HEK293 (cell line): Measurements from ENCODE around the gene CIP2A.

Experiments used
- CTCF ChIA-PET: fragments of 350-600 bp; formaldehyde crosslinking; extraction: SDS; loops from one replicate; lab custom pipeline; 2021; ENCODE audit warnings: antibody characterized with exemption; lab: Yijun Ruan, JAX
- POLR2A ChIA-PET: fragments of 300-600 bp; formaldehyde crosslinking; extraction: SDS; loops from one replicate; lab custom pipeline; 2020; ENCODE audit warnings: antibody characterized with exemption, inconsistent platforms; lab: Yijun Ruan, JAX
- H3K27ac ChIP-seq: fragments of 200-500 bp; sonication (Bioruptor generic); 2 replicates; pipeline ENCODE4 v1.5.1; 2014; ENCODE audit warnings: low read depth, low read length, control low read depth, inconsistent platforms; ENCODE audit errors: extremely low read depth
- H3K36me3 ChIP-seq, 2 experiments: fragments of 200-500 bp in 1 of 2; sonication (Bioruptor generic) in 1 of 2; 1 replicate in 1 of 2; 2 replicates in 1 of 2; pipeline ENCODE4 v1.5.1; 2014 to 2017; ENCODE audit warnings: inconsistent platforms in 2 of 2, low read length in 2 of 2; ENCODE audit not compliant: control insufficient read depth in 2 of 2, insufficient read depth in 1 of 2
- H3K4me1 ChIP-seq: fragments of 200-500 bp; sonication (Bioruptor generic); 2 replicates; pipeline ENCODE4 v1.5.1; 2014; ENCODE audit warnings: mild to moderate bottlenecking, low read length, inconsistent platforms; ENCODE audit not compliant: control insufficient read depth, insufficient read depth
- H3K4me3 ChIP-seq: 2 replicates; pipeline ENCODE4 v1.5.1; 2011; ENCODE audit warnings: low read depth, mild to moderate bottlenecking, control low read depth, low read length, moderate library complexity
- H3K9me3 ChIP-seq: fragments of 200-500 bp; sonication (Bioruptor generic); 2 replicates; pipeline ENCODE4 v1.5.1; 2014; ENCODE audit warnings: low read depth, low read length, inconsistent platforms; ENCODE audit not compliant: control insufficient read depth, insufficient read depth
- BCL11A ChIP-seq: fragments of 450-650 bp; formaldehyde crosslinking; IDR thresholded peaks from 2 replicates; pipeline ENCODE4 v1.5.1; 2016; ENCODE audit warnings: low read depth, missing biosample characterization, missing genetic modification characterization
- PRDM1 ChIP-seq: fragments of 450-650 bp; formaldehyde crosslinking; IDR thresholded peaks from 2 replicates; pipeline ENCODE4; 2016; ENCODE audit warnings: missing biosample characterization, missing genetic modification characterization
- REPIN1 ChIP-seq: fragments of 450-650 bp; formaldehyde crosslinking; IDR thresholded peaks from 2 replicates; pipeline ENCODE4 v1.5.1; 2017; ENCODE audit warnings: missing biosample characterization, missing genetic modification characterization, low read depth
- SALL2 ChIP-seq: fragments of 450-650 bp; formaldehyde crosslinking; IDR thresholded peaks from 2 replicates; pipeline ENCODE4 v1.5.0; 2017; ENCODE audit warnings: missing biosample characterization, mild to moderate bottlenecking, missing genetic modification characterization, borderline replicate concordance
- SP2 ChIP-seq: fragments of 450-650 bp; formaldehyde crosslinking; IDR thresholded peaks from 2 replicates; pipeline ENCODE4 v1.5.1; 2016; ENCODE audit warnings: missing biosample characterization, missing genetic modification characterization
- YY2 ChIP-seq: fragments of 450-650 bp; formaldehyde crosslinking; IDR thresholded peaks from 2 replicates; pipeline ENCODE4 v1.5.1; 2016; ENCODE audit warnings: missing biosample characterization, missing genetic modification characterization
- ZBTB17 ChIP-seq: fragments of 450-650 bp; formaldehyde crosslinking; IDR thresholded peaks from 2 replicates; pipeline ENCODE4 v1.5.1; 2016; ENCODE audit warnings: missing biosample characterization, missing genetic modification characterization
- ZFHX2 ChIP-seq: fragments of 450-650 bp; formaldehyde crosslinking; conservative IDR thresholded peaks from 2 replicates; pipeline ENCODE4 v1.5.1; 2016; ENCODE audit warnings: missing biosample characterization, missing genetic modification characterization
- ZNF16 ChIP-seq: fragments of 450-650 bp; formaldehyde crosslinking; IDR thresholded peaks from 2 replicates; pipeline ENCODE4 v1.5.1; 2016; ENCODE audit warnings: low read depth, missing biosample characterization, missing genetic modification characterization
- ZNF169 ChIP-seq: fragments of 450-650 bp; formaldehyde crosslinking; IDR thresholded peaks from 2 replicates; pipeline ENCODE4 v1.5.1; 2016; ENCODE audit warnings: missing biosample characterization, missing genetic modification characterization
- ZNF223 ChIP-seq: fragments of 450-650 bp; formaldehyde crosslinking; IDR thresholded peaks from 2 replicates; pipeline ENCODE4 v1.5.1; 2016; ENCODE audit warnings: missing biosample characterization, missing genetic modification characterization
- ZNF302 ChIP-seq: fragments of 450-650 bp; formaldehyde crosslinking; IDR thresholded peaks from 2 replicates; pipeline ENCODE4 v1.5.1; 2016; ENCODE audit warnings: missing biosample characterization, missing genetic modification characterization, low read depth
- ZNF341 ChIP-seq: fragments of 450-650 bp; formaldehyde crosslinking; IDR thresholded peaks from 2 replicates; pipeline ENCODE4; 2016; ENCODE audit warnings: low read depth, missing biosample characterization, missing genetic modification characterization
- ZNF350 ChIP-seq: fragments of 450-650 bp; formaldehyde crosslinking; IDR thresholded peaks from 2 replicates; pipeline ENCODE4 v1.5.0; 2017; ENCODE audit warnings: missing biosample characterization, mild to moderate bottlenecking, missing genetic modification characterization
- ZNF366 ChIP-seq: fragments of 450-650 bp; formaldehyde crosslinking; conservative IDR thresholded peaks from 2 replicates; pipeline ENCODE4 v1.5.1; 2016; ENCODE audit warnings: missing biosample characterization, missing genetic modification characterization
- ZNF404 ChIP-seq: fragments of 450-650 bp; formaldehyde crosslinking; IDR thresholded peaks from 2 replicates; pipeline ENCODE4 v1.5.1; 2017; ENCODE audit warnings: missing biosample characterization, missing genetic modification characterization
- ZNF423 ChIP-seq: fragments of 450-650 bp; formaldehyde crosslinking; IDR thresholded peaks from 2 replicates; pipeline ENCODE4 v1.5.1; 2016; ENCODE audit warnings: missing biosample characterization, missing genetic modification characterization
- ZNF654 ChIP-seq: fragments of 450-650 bp; formaldehyde crosslinking; IDR thresholded peaks from 2 replicates; pipeline ENCODE4 v1.5.1; 2016; ENCODE audit warnings: low read depth, missing biosample characterization, missing genetic modification characterization
- ZNF664 ChIP-seq: fragments of 450-650 bp; formaldehyde crosslinking; IDR thresholded peaks from 2 replicates; pipeline ENCODE4 v1.5.1; 2016; ENCODE audit warnings: missing biosample characterization, missing genetic modification characterization
- ZNF701 ChIP-seq: fragments of 450-650 bp; formaldehyde crosslinking; IDR thresholded peaks from 2 replicates; pipeline ENCODE4 v1.5.1; 2016; ENCODE audit warnings: missing biosample characterization, missing genetic modification characterization
- ZNF785 ChIP-seq: fragments of 450-650 bp; formaldehyde crosslinking; IDR thresholded peaks from 2 replicates; pipeline ENCODE4 v1.5.1; 2016; ENCODE audit warnings: missing biosample characterization, missing genetic modification characterization
- ZSCAN16 ChIP-seq: fragments of 450-650 bp; formaldehyde crosslinking; IDR thresholded peaks from 2 replicates; pipeline ENCODE4 v1.5.1; 2016; ENCODE audit warnings: missing biosample characterization, missing genetic modification characterization
- TF ChIP-seq, protein P1 (sequence below): fragments of 450-650 bp; formaldehyde crosslinking; IDR thresholded peaks from 2 replicates; pipeline ENCODE4 v1.5.1; 2016; ENCODE audit warnings: missing biosample characterization, missing genetic modification characterization
- TF ChIP-seq, protein P2 (sequence below): fragments of 450-650 bp; formaldehyde crosslinking; IDR thresholded peaks from 2 replicates; pipeline ENCODE4 v1.5.1; 2016; ENCODE audit warnings: missing biosample characterization, missing genetic modification characterization
- TF ChIP-seq, protein P3 (sequence below): fragments of 450-650 bp; formaldehyde crosslinking; IDR thresholded peaks from 2 replicates; pipeline ENCODE4 v1.5.1; 2016; ENCODE audit warnings: missing biosample characterization, missing genetic modification characterization, borderline replicate concordance
- TF ChIP-seq, protein P4 (sequence below): fragments of 450-650 bp; formaldehyde crosslinking; IDR thresholded peaks from 2 replicates; pipeline ENCODE4 v1.5.1; 2016; ENCODE audit warnings: missing biosample characterization, missing genetic modification characterization

CIP2A gene

DNA sequence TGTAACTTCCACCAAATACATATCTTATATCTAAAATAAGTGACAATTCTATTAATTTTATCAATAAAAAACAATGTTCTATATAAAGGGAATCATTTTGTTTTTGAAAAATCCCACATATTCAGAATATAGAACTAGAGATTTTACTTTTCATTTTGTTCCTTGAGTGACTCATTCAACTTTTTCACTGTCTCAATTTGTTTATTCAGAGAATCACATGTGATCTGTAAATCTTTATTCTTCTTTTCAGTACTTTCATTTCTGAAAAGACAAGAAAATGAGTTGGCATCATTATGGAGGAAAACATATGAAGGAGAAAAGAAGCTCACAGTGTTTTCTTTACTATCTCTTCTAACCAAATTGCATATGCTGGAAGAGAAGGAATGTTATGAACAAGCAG is 35.0 kb downstream of the CIP2A start:
- Histone ChIP-seq H3K36me3 (peaks cover 18 to 57% of the 10 kb centered on the region in 2 experiments), H3K9me3 (no peaks in the 10 kb centered on the region), H3K4me1 (no peaks in the 10 kb centered on the region), H3K4me3 (no peak overlapping the region), H3K27ac (no peak overlapping the region)
- ChIA-PET CTCF (interaction anchor here (3.5 kb wide), 1 partner anchor 64 kb away, joined by 29 read pairs; no protein-coding TSS in a partner anchor), POLR2A (no interaction called here)
- TF ChIP-seq ZNF16 = no peak
- TF ChIP-seq ZNF302 (tag by site-specific recombination) = no peak
- no peak for TF ChIP-seq ZNF169 (tag by site-specific recombination)
- TF ChIP-seq, protein P1, sequence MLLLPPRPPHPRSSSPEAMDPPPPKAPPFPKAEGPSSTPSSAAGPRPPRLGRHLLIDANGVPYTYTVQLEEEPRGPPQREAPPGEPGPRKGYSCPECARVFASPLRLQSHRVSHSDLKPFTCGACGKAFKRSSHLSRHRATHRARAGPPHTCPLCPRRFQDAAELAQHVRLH (tag by site-specific recombination) = no peak
- TF ChIP-seq SP2 (tag by site-specific recombination) = no peak
- TF ChIP-seq, protein P2, sequence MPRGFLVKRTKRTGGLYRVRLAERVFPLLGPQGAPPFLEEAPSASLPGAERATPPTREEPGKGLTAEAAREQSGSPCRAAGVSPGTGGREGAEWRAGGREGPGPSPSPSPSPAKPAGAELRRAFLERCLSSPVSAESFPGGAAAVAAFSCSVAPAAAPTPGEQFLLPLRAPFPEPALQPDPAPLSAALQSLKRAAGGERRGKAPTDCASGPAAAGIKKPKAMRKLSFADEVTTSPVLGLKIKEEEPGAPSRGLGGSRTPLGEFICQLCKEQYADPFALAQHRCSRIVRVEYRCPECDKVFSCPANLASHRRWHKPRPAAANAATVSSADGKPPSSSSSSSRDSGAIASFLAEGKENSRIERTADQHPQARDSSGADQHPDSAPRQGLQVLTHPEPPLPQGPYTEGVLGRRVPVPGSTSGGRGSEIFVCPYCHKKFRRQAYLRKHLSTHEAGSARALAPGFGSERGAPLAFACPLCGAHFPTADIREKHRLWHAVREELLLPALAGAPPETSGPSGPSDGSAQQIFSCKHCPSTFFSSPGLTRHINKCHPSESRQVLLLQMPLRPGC (tag by site-specific recombination) = no peak
- TF ChIP-seq ZNF785 = no peak
- no peak for TF ChIP-seq ZNF664 (tag by site-specific recombination)
- TF ChIP-seq, all 188 proteins: peak for 0

DNA sequence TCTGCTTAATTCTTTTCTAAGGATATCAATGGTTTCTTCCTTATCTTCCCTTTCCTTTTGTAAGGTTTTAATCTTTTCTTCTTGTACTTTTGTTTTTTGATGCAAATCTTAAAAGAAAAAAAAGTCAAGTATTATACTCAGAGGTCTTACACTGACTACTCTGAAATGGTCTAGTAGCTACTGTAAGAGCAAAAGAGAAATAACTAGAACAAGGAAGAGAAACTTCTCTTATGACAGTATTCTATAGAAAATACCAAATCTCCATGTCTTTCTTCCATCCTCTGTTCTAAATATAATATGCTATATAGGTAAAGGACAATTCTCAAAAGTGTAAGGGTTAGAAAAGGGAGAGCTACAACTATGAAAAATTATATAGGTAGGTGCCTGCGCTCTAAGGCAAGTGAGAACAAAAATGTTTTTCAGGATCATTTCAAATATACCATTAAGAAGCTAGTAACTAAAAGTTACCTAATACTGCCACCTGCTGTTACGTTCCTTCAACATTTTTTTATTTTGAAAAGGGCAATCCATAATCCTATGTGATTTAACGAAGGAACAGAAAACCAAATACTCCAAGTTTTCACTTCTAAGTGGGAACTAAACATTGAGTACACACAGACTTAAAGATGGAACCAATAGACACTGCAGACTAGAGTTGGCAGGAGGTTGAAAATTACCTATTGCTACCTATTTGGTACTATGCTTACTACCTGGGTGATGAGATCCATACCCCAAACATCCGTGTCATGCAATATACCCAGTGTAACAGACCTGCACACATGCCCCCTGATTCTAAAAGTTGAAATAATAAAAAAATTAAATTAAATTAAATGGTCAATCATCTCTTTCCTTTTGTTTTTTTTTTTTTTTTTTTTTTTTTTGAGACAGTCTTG is 36.7 kb downstream of the CIP2A start:
- H3K9me3 ChIP-seq = no peaks in the 10 kb centered on the region
- ChIA-PET CTCF (interaction anchor here (0.6 to 3.5 kb wide), 19 partner anchors 8 to 448 kb away, joined by 3 to 29 read pairs (median 4); no protein-coding TSS in a partner anchor), POLR2A (no interaction called here)
- TF ChIP-seq SALL2 (tag by site-specific recombination) (no peak), ZNF654 (peak; percentile 50)
- H3K4me3 ChIP-seq = no peak overlapping the region
- peaks cover 18 to 50% of the 10 kb centered on the region in 2 experiments for H3K36me3 ChIP-seq
- no peaks in the 10 kb centered on the region for H3K4me1 ChIP-seq
- H3K27ac ChIP-seq = no peak overlapping the region

DNA sequence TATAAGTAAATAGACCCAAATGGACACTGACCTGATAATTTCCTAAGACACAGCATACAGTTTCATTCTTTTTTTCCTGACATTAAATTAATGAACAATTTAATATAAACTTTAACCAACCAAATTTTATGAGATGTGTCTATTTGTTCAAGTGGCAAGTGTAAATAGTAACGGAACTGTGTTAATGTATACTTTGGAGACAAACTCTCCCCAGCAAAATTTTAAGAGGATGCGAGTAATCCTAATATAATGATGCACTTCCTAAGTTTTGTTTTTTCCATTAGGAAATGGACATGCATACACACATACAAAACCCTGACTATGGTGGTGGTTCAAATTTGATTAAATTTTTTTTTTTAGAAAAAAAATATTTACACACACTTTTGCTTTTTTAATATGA is 40.4 kb downstream of the CIP2A start:
- peaks cover 16 to 24% of the 10 kb centered on the region in 2 experiments for H3K36me3 ChIP-seq
- H3K27ac ChIP-seq = no peak overlapping the region
- no peak overlapping the region for H3K4me3 ChIP-seq
- POLR2A ChIA-PET = no interaction called here
- H3K4me1 ChIP-seq = no peaks in the 10 kb centered on the region
- no peaks in the 10 kb centered on the region for H3K9me3 ChIP-seq
- CTCF ChIA-PET = no interaction called here
- TF ChIP-seq ZNF404 (no peak), ZNF350 (tag by site-specific recombination) (no peak), ZBTB17 (tag by site-specific recombination) (no peak), BCL11A (tag by site-specific recombination) (no peak), ZNF701 (tag by site-specific recombination) (no peak), ZNF366 (no peak), SP2 (tag by site-specific recombination) (no peak), ZSCAN16 (tag by site-specific recombination) (no peak), PRDM1 (tag by site-specific recombination) (no peak), YY2 (tag by site-specific recombination) (no peak), ZNF341 (no peak), ZFHX2 (tag by site-specific recombination) (no peak), REPIN1 (tag by site-specific recombination) (no peak), ZNF423 (tag by site-specific recombination) (no peak), ZNF223 (tag by site-specific recombination) (no peak)
- TF ChIP-seq, protein P3, sequence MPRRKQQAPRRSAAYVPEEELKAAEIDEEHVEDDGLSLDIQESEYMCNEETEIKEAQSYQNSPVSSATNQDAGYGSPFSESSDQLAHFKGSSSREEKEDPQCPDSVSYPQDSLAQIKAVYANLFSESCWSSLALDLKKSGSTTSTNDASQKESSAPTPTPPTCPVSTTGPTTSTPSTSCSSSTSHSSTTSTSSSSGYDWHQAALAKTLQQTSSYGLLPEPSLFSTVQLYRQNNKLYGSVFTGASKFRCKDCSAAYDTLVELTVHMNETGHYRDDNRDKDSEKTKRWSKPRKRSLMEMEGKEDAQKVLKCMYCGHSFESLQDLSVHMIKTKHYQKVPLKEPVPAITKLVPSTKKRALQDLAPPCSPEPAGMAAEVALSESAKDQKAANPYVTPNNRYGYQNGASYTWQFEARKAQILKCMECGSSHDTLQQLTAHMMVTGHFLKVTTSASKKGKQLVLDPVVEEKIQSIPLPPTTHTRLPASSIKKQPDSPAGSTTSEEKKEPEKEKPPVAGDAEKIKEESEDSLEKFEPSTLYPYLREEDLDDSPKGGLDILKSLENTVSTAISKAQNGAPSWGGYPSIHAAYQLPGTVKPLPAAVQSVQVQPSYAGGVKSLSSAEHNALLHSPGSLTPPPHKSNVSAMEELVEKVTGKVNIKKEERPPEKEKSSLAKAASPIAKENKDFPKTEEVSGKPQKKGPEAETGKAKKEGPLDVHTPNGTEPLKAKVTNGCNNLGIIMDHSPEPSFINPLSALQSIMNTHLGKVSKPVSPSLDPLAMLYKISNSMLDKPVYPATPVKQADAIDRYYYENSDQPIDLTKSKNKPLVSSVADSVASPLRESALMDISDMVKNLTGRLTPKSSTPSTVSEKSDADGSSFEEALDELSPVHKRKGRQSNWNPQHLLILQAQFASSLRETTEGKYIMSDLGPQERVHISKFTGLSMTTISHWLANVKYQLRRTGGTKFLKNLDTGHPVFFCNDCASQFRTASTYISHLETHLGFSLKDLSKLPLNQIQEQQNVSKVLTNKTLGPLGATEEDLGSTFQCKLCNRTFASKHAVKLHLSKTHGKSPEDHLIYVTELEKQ (tag by site-specific recombination) = no peak
- TF ChIP-seq, protein P4, sequence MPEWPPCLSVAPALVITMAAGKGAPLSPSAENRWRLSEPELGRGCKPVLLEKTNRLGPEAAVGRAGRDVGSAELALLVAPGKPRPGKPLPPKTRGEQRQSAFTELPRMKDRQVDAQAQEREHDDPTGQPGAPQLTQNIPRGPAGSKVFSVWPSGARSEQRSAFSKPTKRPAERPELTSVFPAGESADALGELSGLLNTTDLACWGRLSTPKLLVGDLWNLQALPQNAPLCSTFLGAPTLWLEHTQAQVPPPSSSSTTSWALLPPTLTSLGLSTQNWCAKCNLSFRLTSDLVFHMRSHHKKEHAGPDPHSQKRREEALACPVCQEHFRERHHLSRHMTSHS = no peak
